GM12801 (cell line): ENCODE measurements around the gene AEN.

ENCODE experiments used
- TF ChIP-seq, protein P1 (sequence below): IDR thresholded peaks from one replicate; pipeline ENCODE4 v1.5.1; 2011; ENCODE audit warnings: control low read depth; ENCODE audit not compliant: insufficient read length; ENCODE audit errors: extremely low read depth

The AEN gene

GRCh38 chr15:88629071-88629470, 7.9 kb downstream of the AEN start:
- TF ChIP-seq, protein P1, sequence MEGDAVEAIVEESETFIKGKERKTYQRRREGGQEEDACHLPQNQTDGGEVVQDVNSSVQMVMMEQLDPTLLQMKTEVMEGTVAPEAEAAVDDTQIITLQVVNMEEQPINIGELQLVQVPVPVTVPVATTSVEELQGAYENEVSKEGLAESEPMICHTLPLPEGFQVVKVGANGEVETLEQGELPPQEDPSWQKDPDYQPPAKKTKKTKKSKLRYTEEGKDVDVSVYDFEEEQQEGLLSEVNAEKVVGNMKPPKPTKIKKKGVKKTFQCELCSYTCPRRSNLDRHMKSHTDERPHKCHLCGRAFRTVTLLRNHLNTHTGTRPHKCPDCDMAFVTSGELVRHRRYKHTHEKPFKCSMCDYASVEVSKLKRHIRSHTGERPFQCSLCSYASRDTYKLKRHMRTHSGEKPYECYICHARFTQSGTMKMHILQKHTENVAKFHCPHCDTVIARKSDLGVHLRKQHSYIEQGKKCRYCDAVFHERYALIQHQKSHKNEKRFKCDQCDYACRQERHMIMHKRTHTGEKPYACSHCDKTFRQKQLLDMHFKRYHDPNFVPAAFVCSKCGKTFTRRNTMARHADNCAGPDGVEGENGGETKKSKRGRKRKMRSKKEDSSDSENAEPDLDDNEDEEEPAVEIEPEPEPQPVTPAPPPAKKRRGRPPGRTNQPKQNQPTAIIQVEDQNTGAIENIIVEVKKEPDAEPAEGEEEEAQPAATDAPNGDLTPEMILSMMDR = no peak

- TF ChIP-seq, protein P1 = no peak
Measured at GRCh38 chr15:88630141-88630721, 9.1 kb downstream of the AEN start.

DNA sequence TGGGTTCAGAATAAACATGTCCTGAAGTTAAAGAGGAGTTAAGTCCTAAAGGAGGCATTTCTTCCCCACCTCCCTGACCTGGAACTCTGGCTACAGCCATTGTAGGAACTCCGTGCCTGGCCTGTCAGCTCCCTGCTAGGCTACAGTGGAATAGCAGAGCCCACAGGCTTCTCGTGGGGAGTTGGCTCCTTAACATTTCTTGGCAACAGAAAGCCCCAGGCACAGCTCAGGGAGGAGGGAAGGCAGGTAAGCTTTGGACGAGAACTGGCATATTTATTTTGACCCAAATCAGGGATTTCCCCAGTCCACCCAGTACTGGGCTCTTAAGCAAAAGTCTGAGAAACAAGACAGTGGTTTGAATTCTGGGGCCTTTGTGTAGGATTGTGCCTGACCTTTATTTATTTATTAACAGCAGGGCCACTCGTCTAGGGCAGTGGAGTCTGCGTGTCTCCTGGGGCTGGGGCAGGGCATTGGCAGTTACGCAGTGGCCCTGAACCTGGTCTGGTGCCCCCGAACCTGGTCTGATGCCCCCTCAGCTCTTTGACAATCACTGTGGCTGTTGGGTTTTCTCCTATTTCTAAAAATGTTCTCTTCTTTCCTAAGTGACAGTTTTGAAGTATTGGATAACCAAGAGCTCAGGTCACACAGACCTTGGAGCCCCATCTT, 9.8 kb downstream of the AEN start:
- TF ChIP-seq, protein P1 = no peak

DNA sequence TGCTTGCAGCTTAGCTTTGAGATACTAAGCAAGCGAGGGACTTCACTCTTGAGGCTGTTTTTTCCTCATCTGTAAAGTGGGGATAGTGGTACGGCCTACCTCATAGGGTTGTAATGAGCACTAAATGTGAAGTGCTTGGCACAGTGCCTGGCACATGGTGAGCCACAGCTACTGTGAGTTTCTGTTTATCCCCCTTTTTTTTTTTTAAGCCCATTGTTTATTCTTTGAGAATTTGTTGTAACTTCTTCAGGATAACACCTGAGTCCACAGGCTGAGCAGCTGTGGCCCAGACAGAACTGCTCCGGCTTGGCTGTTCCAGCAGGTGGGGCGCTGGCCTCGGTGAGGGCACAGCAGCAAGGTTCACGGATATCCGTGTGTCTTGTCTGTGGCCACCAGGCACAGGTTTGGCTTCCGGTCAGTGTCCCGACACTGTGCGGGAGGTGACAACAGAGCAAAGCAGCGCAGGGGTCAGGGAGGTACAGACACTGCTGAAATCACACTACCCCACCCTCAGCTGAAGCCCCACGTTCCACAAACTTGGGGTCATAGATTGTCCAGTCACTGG, 10.4 kb downstream of the AEN start:
- TF ChIP-seq, protein P1 = no peak

- TF ChIP-seq, protein P1 = no peak
Measured at GRCh38 chr15:88634449-88634848, 13.3 kb downstream of the AEN start.

DNA sequence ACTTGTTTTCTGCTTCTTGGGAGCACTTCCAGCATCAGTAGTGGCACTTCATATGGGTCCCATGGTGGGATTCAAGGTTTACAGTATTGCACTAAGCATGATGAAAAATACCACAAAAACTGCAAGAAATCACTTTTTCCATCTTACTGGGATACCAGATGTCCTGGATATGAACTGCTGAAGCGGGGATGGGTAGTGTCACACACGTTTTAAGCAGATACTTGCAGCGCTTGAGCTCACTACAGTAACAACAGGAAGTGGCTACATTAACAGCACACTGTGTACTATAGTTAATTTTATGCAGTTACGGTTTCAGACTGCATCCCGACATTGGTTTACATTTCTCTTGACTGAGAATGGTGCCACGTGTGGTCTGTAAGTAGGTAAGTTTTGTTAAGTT, 14.2 kb downstream of the AEN start:
- TF ChIP-seq, protein P1 = no peak

DNA sequence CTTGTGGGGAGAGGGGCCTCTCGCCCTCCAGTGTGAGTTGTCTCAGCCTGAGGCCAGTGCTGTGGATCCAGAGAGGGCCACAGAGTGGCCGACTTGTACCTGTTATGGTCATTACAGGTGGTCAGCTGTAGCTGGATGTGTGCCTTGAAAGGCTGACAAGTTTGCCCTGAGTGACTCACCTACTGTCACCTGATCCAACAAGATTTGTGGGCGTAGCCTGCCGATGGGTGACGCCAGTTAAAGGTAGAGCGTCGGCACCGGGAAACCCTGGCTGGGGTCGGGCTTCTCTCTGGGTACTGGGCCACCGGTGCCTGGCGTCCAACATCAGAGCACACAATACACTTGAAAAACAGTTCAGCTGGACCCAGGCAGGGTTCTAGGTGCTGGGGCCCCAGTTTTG, 14.9 kb downstream of the AEN start:
- TF ChIP-seq, protein P1 = no peak
